ENCODE measurements around the gene GAK.

The GAK gene

DNA sequence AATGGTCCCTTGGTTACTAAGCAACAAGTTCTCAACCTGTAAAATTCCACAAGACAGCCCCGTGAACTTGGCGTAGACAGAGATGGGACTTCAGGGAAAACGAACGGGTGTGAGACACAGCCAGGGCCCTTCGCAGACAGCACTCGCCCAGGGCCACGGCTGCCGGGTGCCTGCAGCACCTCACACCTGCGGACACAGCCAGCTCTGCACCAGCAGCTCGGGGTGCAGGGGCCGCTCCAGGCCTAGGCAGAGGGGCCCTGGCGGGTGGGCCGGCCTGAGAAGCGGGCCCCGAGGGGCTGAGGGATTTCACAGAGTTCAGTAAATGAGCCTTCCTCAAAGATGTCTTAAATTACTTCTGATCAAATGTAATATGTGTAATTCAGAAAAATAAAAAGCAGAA is 34.0 kb downstream of the GAK start:
- DNase-seq: no peak
- in situ Hi-C loops (cut with MboI; ENCODE audit: low pct_unique_long_range_greater_than_20kb, low sequenced_read_pairs): no loop called here

DNA sequence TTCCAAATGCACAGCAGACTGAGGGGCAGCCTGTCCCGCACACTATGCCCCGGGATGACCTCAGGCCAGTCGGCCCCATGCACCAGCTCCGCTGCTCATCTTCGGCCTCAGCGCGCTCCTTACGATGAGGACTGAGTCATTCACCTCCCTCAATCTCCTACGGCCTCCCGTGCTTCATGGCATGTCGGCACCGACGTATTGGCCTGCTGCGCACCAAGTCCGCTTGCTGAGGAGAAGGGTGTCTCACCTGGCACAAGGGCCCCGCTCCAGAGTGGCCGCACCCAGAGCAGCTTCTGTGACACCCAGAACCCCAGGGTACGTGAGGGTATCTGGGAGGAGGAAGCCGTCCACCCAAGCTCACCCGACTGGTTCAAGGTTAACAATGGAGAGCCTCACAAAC is 35.5 kb downstream of the GAK start:
- in situ Hi-C loops (cut with MboI; ENCODE audit: low pct_unique_long_range_greater_than_20kb, low sequenced_read_pairs): no loop called here
- no peak for DNase-seq

GRCh38 chr4:896216-896615 is 35.9 kb downstream of the GAK start:
- DNase-seq: no peak
- in situ Hi-C loops (cut with MboI; ENCODE audit: low pct_unique_long_range_greater_than_20kb, low sequenced_read_pairs): no loop called here

DNA sequence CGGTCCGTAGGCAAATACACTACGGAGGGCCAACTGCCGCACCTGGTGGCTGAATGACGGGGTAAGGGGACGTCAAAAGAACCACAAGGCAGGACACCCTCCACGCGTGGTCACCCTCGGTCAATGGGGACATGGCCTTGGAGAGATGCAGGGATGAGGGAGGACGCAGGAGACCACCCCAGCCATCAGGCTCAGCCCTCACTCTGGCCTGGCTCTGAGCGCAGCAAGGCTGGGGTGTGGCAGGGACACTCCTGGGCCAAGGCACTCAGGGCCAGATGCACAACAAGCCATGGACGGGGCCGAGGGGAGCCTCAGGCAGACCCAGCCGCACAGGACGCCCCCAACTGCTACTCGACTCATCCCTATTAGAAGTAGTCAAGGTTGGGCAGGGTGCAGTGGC is 36.5 kb downstream of the GAK start:
- no peak for DNase-seq
- in situ Hi-C loops (cut with MboI; ENCODE audit: low pct_unique_long_range_greater_than_20kb, low sequenced_read_pairs): no loop called here

DNA sequence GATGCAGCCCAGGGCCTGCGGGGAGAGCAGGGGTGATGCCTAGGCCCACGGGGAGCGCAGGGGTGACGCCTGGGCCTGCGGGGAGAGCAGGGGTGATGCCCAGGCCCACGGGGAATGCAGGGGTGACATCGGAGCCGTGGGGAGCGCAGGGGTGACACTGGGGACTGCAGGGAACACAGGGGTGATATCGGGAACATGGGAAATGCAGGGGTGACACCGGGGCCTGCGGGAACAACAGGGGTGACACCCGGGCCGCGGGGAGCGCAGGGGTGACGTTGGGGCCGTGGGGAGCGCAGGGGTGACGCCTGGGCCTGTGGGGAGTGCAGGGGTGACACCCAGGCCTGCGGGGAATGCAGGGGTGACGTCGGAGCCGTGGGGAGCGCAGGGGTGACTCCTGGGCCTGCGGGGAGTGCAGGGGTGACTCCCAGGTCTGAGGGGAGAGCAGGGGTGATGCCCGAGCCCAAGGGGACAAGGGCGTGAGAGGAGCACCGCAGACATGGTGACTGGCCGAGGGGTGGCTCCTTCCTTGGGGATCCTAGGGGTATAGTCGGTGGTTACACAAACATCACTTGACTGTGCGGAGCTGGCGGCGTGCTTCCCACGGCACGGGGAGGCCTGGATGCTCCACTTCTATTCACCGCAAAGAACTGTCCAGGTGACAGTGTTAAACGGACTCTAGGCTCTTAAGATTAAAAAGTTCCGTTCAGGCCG is 38.0 kb downstream of the GAK start:
- in situ Hi-C loops (cut with MboI; ENCODE audit: low pct_unique_long_range_greater_than_20kb, low sequenced_read_pairs): no loop called here
- no peak for DNase-seq

- DNase-seq: no peak
- in situ Hi-C loops (cut with MboI; ENCODE audit: low pct_unique_long_range_greater_than_20kb, low sequenced_read_pairs): no loop called here
Measured at GRCh38 chr4:893276-893994, 38.7 kb downstream of the GAK start.

- in situ Hi-C loops (cut with MboI; ENCODE audit: low pct_unique_long_range_greater_than_20kb, low sequenced_read_pairs): no loop called here
- no peak for DNase-seq
Measured at GRCh38 chr4:892780-893179, 39.3 kb downstream of the GAK start.

DNA sequence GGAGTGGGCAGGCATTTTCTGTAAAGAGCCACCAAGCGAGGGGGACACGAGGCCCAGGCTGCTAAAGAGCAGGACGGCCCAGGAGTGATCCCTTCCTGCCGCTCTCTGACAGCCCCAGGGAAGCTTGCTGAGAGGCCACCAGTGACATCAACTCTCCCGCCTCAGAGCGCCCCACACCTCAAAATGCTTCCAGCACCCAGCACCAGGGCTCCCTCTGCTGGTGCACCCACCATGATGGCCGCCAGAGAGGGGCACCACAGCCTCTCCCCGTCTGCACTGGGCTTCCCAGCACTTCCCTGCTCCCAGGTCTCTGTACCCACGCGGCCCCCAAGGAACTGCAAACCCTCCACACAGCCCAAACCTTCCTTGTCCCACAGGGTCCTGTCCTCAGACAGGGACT is 40.4 kb downstream of the GAK start:
- in situ Hi-C loops (cut with MboI; ENCODE audit: low pct_unique_long_range_greater_than_20kb, low sequenced_read_pairs): no loop called here
- peak; percentile 9 for DNase-seq

DNA sequence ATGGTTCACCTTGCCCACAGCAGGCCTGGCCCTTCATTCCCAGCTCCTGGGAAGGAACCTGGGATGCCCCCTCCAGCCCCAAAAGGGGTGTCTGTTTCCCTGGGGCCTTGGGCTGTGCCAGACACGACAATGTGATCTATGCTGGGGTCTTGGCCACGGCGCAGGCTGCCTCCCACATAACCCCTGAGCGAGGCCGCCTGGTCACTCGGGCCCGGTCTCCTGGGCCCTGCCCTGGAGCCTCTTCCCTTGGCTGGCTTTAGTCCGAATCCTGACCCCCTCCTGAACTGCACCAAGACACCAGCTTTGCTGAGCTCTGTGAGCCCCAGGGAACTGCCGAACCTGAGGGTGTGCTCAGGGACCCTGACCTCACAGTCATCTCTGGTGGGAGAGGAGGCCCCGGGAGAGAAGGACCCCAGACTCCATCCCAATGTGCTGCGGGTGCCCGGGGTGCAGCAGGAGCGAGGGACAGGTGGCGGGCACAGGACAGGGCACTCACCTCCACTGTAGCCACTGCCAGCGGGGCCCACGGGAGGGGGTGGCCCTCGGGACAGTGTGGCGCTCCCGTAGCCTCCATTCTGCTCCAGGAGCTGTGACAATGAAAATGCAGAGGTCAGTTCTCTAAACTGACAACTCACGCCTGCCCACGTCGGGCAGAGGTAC is 42.0 kb downstream of the GAK start:
- DNase-seq: no peak
- in situ Hi-C loops (cut with MboI; ENCODE audit: low pct_unique_long_range_greater_than_20kb, low sequenced_read_pairs): no loop called here

- in situ Hi-C loops (cut with MboI; ENCODE audit: low pct_unique_long_range_greater_than_20kb, low sequenced_read_pairs): no loop called here
- no peak for DNase-seq
Measured at GRCh38 chr4:889516-889915, 42.6 kb downstream of the GAK start.

- in situ Hi-C loops (cut with MboI; ENCODE audit: low pct_unique_long_range_greater_than_20kb, low sequenced_read_pairs): no loop called here
- no peak for DNase-seq
Measured at GRCh38 chr4:888029-888428, 44.1 kb downstream of the GAK start.

- in situ Hi-C loops (cut with MboI; ENCODE audit: low pct_unique_long_range_greater_than_20kb, low sequenced_read_pairs): no loop called here
- no peak for DNase-seq
Measured at GRCh38 chr4:887034-887763, 44.9 kb downstream of the GAK start.

- in situ Hi-C loops (cut with MboI; ENCODE audit: low pct_unique_long_range_greater_than_20kb, low sequenced_read_pairs): no loop called here
- DNase-seq: no peak
Measured at GRCh38 chr4:886244-886643, 45.9 kb downstream of the GAK start.

- no peak for DNase-seq
- in situ Hi-C loops (cut with MboI; ENCODE audit: low pct_unique_long_range_greater_than_20kb, low sequenced_read_pairs): no loop called here
Measured at GRCh38 chr4:885353-885752, 46.8 kb downstream of the GAK start.

DNA sequence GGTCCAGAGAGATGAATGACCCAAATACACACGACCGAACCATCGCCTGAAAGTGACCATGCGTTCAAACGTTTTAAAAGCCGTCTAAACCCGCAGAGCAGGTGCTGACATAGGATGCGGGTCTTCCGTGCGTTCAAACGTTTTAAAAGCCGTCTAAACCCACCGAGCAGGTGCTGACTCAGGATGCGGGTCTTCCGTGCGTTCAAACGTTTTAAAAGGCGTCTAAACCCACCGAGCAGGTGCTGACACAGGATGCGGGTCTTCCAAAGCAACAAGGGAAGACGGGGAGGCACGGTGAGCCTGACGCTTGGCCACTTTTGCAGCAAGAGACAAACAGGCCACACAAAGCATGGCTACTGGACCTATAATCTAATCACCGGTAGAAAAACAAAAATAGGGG is 47.2 kb downstream of the GAK start:
- in situ Hi-C loops (cut with MboI; ENCODE audit: low pct_unique_long_range_greater_than_20kb, low sequenced_read_pairs): no loop called here
- DNase-seq: no peak

GRCh38 chr4:884259-884658 is 47.9 kb downstream of the GAK start:
- in situ Hi-C loops (cut with MboI; ENCODE audit: low pct_unique_long_range_greater_than_20kb, low sequenced_read_pairs): no loop called here
- no peak for DNase-seq

- in situ Hi-C loops (cut with MboI; ENCODE audit: low pct_unique_long_range_greater_than_20kb, low sequenced_read_pairs): no loop called here
- no peak for DNase-seq
Measured at GRCh38 chr4:883377-884095, 48.6 kb downstream of the GAK start.

DNA sequence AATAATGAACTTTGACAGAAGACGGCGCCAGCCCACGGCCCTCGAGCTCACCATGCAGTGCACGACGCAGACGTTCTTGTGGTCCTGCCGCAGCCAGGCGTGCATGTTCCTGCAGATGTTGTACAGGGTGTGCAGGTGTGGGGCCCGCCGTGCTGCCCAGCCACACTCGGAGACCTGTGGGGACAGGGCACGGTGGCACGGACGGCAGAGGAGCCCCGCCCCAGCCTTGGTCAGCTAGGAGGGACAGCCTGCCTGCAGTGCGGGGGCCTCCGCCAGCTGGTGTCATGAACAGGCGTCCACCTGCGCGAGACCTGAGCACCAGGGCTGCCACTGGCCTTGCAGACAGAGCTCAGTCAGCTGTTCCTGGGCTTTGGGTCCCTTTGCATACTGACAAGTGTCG is 49.5 kb downstream of the GAK start:
- DNase-seq: no peak
- in situ Hi-C loops (cut with MboI; ENCODE audit: low pct_unique_long_range_greater_than_20kb, low sequenced_read_pairs): no loop called here

GRCh38 chr4:881709-882108 is 50.4 kb downstream of the GAK start:
- no peak for DNase-seq
- in situ Hi-C loops (cut with MboI; ENCODE audit: low pct_unique_long_range_greater_than_20kb, low sequenced_read_pairs): no loop called here

All from KBM-7 (cell line).